GM18868 (cell line): ENCODE measurements around the gene DGKG.

Source experiments
- ATAC-seq: cut with Tn5 transposase; IDR thresholded peaks from one replicate; pipeline ENCODE4 v1.9.1; 2021; ENCODE audit warnings: mild to moderate bottlenecking, moderate library complexity; ENCODE audit not compliant: unreplicated experiment

Gene DGKG

GRCh38 chr3:186118692-186119091, 243.3 kb downstream of the DGKG start:
- no peak for ATAC-seq

DNA sequence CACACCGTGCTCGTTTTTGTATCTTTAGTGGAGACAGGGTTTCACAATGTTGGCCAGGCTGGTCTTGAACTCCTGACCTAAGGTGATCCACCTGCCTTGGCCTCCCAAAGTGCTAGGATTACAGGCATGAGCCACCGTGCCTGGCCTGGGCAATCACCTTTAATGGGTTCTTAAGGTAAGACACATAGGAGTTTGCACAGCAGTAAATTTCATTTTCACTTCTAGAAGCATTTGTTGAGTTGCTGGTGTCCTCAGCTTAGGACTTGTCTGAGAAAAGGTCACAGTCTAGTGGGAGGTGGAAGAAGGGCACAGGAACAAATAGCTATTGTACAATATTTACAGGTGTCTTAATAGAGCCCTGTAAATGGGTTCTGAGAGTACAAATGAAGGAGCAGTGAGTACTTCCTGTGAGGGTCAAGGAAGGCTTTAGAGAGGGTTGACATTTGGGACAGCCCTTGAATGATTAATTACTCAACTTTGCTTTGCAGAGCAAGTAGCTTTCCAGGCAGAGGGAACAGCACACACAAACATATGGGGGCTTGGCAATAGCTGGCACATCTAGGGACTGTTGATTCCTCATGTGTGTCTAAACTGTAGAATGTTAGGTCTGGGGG, 244.4 kb downstream of the DGKG start:
- no peak for ATAC-seq

- no peak for ATAC-seq
Observed at GRCh38 chr3:186115239-186115996, 246.6 kb downstream of the DGKG start.

GRCh38 chr3:186110975-186111974, 250.8 kb downstream of the DGKG start:
- ATAC-seq, result no peak

- no peak for ATAC-seq
Observed at GRCh38 chr3:186109897-186110803, 251.9 kb downstream of the DGKG start.

DNA sequence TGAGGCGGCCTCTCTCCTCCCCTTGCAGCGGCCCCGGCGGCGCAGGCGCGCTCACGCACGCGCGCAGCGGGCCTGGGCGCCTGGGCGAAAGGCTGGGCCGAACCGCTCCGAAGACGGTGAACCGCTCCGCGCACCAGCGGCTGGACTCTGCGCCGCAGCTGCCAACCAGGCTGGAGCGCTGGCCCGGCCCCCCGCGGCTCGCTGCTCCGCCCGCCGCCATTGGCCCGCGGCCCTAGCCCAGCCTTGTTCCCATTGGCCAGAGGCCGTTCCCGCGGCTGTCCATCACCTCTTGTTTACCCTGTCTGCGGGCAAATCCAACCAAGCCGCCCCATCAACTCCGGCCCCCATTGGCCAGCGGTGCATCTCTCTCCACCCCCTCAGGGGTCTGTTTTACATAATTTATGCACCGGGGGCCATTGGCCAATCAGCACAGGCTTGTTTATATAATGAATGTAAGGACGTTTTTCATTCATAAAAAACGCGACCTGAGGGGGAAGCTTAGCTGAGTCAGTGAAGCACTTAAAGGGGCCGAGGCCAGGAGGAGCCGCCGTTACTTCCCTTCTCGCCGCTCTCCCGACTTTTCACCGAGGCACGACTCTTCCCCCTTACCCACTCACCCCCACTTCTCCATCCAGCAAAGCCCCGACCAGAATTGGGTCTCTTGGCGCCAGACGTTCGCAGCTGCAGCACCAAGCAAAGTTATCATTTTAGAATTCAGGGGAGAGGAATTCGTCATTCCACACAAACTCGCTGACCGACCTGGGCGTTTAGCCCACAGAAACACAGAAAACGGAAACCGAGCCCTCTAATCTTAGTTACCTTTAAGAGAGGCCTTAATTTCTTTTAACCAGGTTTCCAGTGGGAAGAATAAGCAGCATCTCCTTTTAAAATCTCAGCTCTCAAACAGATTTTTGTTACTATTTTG, 252.8 kb downstream of the DGKG start, which contains the start of gene ETV5:
TSS of gene ETV5 (minus strand) at position 149 of the 925 bp plus-strand sequence. CDS start 3,221 bp downstream, outside the sequence.
- ATAC-seq, result peak; percentile 86

- ATAC-seq, result no peak
Observed at GRCh38 chr3:186108106-186108940, 253.7 kb downstream of the DGKG start.

- ATAC-seq, result peak; percentile 13
Observed at GRCh38 chr3:186107215-186108105, 254.6 kb downstream of the DGKG start.

GRCh38 chr3:186105543-186105942, 256.5 kb downstream of the DGKG start:
- no peak for ATAC-seq

- no peak for ATAC-seq
Observed at GRCh38 chr3:186102687-186103086, 259.3 kb downstream of the DGKG start.

DNA sequence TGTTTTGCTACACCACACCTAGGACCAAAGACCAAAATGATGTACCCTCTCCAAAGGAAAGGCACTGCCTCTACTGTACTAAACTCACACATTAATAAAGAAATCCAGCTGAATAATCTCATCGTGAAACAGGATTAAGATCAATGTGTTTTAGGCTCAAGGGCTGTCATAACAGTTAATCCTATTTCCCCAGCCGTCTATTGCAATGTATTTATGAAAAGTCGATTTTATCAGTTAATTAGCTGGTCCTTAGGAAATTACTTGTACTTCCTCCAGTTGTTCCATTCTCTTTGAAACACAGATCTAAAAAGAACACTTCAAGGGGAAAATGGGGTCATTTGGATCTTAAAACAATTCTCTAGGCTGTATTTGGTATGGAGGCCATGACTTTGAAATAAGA, 261.6 kb downstream of the DGKG start:
- no peak for ATAC-seq

- no peak for ATAC-seq
Observed at GRCh38 chr3:186099178-186099577, 262.9 kb downstream of the DGKG start.

DNA sequence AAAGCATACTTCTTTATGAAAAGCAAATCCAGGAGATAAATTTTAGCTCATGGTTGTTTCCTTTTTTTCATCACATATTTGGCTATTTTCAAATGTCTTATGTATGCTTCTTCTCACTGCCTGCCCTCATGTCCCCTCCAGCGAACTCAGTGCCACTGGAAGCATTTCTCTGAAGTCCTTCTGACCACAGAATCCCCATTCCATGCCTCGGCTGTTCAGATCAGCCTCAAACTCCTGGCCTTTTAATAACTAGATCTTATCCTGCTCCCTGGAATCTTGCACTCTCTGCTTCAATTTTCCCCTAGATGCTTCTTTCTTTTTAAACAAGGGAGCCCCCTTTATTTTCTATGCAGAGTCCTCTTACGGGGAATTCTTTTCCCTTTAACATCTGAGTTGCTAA, 263.3 kb downstream of the DGKG start:
- no peak for ATAC-seq

DNA sequence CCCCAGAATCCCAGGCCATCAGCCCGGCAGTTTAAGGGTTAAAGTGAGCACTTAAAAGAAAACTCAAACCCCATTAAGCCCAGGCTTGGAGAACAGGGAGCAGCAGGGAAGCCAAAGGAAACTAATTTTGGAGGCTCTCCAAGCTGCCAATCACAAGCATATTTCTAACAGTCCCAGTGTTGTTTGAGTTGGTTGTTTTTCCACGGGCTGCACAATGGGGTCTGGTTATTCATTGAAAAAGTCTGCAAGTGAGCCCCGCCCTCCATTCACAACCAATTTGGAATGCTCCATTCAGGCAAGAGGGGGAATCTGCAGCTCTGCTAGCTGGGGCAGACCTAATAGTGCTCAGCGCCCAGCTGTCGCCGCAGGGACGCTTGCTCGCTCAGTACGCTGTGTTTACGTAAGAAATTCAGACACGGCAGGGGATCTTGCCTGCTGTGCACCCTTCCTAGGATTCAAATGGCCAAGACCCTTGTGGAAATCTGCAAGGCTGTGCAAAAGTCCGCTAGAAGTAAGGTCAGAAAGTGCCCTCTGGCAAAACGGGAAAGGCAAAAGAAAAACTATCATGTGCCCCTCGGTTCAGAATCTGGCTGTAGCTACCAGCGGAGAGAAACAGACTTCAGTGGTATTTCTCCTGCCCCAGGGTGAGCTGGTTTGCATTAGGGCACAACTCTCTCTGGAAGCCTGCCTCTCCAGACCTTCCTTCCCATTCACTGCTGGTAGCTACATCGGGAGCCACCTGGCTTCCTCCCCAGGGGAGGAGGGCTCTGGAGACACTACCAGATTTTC, 264.2 kb downstream of the DGKG start:
- ATAC-seq, result no peak

DNA sequence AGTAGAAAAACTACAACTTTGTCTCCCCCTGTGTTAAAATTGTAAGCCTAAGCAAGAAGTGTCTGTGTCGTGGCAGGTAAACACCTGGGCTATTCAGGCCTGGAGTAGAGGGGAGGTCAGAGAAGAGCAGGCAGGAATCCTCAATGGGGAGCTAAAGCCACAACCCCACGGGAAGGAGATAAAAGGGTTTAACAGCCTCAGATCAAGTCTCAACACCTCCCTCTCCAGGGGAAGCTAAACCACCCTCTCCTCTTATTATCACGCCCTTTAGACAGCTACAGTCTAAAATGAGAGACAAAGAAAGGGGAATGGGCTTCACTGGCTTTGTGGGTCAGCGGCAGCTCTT, 264.7 kb downstream of the DGKG start:
- no peak for ATAC-seq
